NCI-H2171 (cell line): ENCODE measurements around the gene PILRA.
"Not testable (repeated sequence)": the region's sequence is repeated elsewhere in the genome, so short reads cannot be mapped to it uniquely, and the experiment has no call there.

ENCODE experiments used
- DNase-seq: peaks from one replicate; lab custom pipeline; 2025; lab: John Stamatoyannopoulos, UW

PILRA gene

GRCh38 chr7:100434297-100435144 is 61.2 kb downstream of the PILRA start:
- no peak for DNase-seq

DNA sequence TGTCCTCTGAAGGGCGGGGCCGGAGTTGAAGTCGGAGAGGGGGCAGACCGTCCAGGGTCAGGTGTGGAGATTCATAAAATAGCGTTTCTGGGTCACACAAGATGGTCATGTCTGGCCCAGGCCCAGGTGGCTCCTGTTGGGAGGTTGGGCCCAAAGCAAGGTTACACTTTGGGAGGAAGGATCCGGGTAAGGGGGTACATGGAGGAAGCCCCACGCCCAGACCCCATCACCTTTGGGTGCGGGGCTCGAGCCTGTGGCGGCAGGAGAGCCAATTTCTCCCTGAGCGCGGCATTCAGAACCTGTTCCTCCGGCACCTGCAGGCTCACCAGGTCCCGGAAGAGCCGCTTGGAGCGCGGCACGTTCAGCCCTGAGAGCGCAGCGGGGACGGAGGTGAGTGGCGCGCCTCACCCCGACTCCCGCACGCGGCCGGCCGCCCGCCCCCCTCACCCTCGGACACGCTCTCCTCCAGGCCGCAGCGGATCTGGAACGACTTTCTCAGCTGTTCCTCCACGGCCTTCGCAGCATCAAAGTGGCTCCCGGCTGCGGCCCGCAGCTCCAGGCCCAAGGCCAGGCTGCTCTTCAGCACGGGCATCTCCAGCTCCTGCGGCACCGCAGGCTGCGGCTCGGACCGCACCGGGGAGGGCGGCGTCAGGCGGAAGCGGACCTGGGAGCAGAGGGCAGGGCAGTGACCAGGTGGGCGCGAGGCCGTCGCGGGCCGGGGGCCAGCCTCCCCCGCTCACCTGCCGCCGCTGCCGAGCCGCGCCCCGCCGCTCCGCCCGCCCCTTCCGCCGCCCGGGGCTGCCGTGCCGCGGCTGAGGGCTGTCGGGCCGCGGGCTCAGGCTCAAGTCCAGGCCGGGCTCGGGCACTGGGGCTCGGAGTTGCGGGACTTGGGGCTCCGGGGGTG is 62.4 kb downstream of the PILRA start:
- DNase-seq = peak; percentile 4

GRCh38 chr7:100437150-100438100 is 64.1 kb downstream of the PILRA start:
- DNase-seq = no peak

- no peak for DNase-seq
Measured at GRCh38 chr7:100438172-100438571, 64.9 kb downstream of the PILRA start.

GRCh38 chr7:100438731-100439130 is 65.4 kb downstream of the PILRA start:
- not testable (repeated sequence) for DNase-seq

GRCh38 chr7:100439244-100439643 is 66.0 kb downstream of the PILRA start:
- DNase-seq = not testable (repeated sequence)

- no peak for DNase-seq
Measured at GRCh38 chr7:100441641-100442535, 68.6 kb downstream of the PILRA start.

- DNase-seq = no peak
Measured at GRCh38 chr7:100443096-100443840, 70.0 kb downstream of the PILRA start.

DNA sequence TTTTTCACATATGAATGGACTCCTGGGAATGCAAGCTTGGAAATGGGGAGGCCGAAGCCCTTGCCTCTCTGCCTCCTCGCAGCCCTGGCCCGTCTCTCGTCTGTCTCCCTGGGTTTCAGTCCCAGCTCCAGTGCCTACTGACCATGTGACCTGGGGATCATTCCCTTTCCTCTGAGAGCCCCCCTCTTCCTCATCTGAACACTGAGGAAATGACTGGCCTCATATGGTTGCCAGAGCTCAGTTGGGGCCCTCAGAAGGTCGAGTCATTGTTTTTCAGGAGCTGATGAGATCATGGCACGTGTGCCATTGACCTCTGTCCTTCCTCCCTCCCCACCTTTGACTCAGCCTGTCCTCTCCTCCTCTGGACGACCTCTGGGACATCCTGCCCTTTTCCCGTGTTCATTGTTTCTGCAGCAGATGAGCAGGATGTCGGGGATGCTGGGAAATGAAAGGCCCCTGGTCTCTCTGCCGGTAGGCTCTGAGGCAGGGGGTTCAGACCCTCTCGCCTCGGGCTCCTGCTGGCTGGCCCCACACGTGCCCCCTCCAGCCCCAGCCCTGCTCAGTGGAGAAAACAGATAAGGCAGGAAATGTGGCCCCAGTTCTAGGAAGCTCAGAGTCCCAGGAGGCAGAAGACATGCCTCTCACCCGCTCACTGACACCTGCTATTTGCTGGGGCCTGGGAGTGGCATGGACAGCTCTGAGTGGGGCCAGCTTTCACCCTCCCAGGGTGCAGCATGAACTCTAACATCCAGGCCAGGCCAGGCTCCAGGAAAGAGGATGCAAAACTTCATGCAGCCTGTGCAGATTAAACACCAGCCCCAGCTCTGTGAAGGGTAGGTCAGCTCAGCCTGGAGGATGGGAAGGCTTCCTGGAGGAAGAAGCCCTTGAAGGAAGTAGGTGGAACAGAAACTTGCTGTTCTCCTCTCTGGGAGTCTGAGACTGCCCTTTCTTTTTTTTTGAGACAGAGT is 71.3 kb downstream of the PILRA start:
- no peak for DNase-seq

GRCh38 chr7:100446040-100446439 is 72.8 kb downstream of the PILRA start:
- DNase-seq = no peak

DNA sequence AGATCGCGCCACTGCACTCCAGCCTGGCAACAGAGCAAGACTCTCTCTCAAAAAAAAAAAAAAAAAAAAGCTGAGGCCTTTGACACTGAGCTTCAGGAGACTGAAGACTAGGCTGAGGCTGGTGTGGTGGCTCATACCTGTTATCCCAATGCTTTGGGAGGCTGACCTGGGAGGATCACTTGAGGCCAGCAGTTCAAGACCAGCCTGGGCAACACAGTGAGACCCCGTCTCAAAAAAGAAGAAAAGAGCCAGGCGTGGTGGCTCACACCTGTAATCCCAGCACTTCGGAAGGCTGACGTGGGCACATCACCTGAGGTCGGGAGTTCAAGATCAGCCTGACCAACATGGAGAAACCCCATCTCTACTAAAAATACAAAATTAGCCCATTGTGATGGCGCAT is 74.1 kb downstream of the PILRA start:
- not testable (repeated sequence) for DNase-seq

DNA sequence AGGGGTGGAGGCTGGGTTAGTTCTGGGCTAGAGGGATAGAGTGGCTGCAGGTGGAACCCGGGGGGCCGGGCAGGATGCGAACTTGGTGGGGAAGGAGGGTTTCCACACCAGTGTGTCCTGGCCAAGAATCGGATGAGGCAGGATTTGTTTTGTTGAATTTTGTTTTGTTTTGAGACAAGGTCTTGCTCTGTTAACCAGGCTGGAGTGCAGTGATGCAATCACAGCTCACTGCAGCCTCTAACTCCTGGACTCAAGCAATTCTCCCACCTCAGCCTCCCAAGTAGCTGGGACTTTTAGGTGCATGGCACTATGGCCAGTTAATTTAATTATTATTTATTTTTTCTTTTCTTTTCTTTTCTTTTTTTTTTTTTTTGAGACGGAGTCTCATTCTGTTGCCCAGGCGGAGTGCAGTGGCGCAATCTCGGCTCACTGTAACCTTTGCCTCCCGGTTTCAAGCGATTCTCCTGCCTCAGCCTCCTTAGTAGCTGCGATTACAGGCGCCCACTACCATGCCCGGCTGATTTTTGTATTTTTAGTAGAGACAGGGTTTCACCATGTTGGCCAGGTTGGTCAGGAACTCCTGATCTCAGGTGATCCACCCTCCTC is 76.0 kb downstream of the PILRA start:
- DNase-seq = no peak
